Measurements from ENCODE around the gene NEU1.
"Not testable (repeated sequence)": the region's sequence is repeated elsewhere in the genome, so short reads cannot be mapped to it uniquely, and the experiment has no call there.

Gene NEU1

GRCh38 chr6:31871046-31871659 lies 8.5 kb upstream of the NEU1 start:
- peak; percentile 47 for DNase-seq

- DNase-seq, result no peak
Observed at GRCh38 chr6:31870385-31870921, 7.8 kb upstream of the NEU1 start.

- DNase-seq, result no peak
Observed at GRCh38 chr6:31869343-31869742, 6.7 kb upstream of the NEU1 start.

- not testable (repeated sequence) for DNase-seq
Observed at GRCh38 chr6:31868658-31868971, 6.0 kb upstream of the NEU1 start.

- no peak for DNase-seq
Observed at GRCh38 chr6:31865205-31866118, 2.8 kb upstream of the NEU1 start.

- no peak for DNase-seq
Observed at GRCh38 chr6:31864818-31865204, 2.2 kb upstream of the NEU1 start.

- not testable (repeated sequence) for DNase-seq
Observed at GRCh38 chr6:31864123-31864562, 1.5 kb upstream of the NEU1 start.

GRCh38 chr6:31861919-31862343 lies 690 bp downstream of the NEU1 start:
- no peak for DNase-seq

GRCh38 chr6:31861150-31861549 lies 1.5 kb downstream of the NEU1 start:
- DNase-seq, result no peak

GRCh38 chr6:31860349-31860748 lies 2.3 kb downstream of the NEU1 start:
- DNase-seq, result no peak

GRCh38 chr6:31859923-31860322 lies 2.7 kb downstream of the NEU1 start:
- no peak for DNase-seq

GRCh38 chr6:31858707-31859106 lies 3.9 kb downstream of the NEU1 start:
- DNase-seq, result no peak

- not testable (repeated sequence) for DNase-seq
Observed at GRCh38 chr6:31857774-31858173, 4.8 kb downstream of the NEU1 start.

- DNase-seq, result not testable (repeated sequence)
Observed at GRCh38 chr6:31851980-31852718, 10.5 kb downstream of the NEU1 start.

GRCh38 chr6:31851485-31851832 lies 11.2 kb downstream of the NEU1 start:
- no peak for DNase-seq

- no peak for DNase-seq
Observed at GRCh38 chr6:31850765-31851484, 11.7 kb downstream of the NEU1 start.

GRCh38 chr6:31847276-31847978 lies 15.2 kb downstream of the NEU1 start:
- DNase-seq, result no peak

GRCh38 chr6:31844507-31844906 lies 18.1 kb downstream of the NEU1 start:
- no peak for DNase-seq

- no peak for DNase-seq
Observed at GRCh38 chr6:31842053-31842452, 20.6 kb downstream of the NEU1 start.

GRCh38 chr6:31839779-31840126 lies 22.9 kb downstream of the NEU1 start:
- DNase-seq, result not testable (repeated sequence)

- DNase-seq, result no peak
Observed at GRCh38 chr6:31838968-31839367, 23.7 kb downstream of the NEU1 start.

- DNase-seq, result not testable (repeated sequence)
Observed at GRCh38 chr6:31838114-31838553, 24.5 kb downstream of the NEU1 start.

Data from fibroblast of skin of abdomen (primary cell).